OCI-LY7 (cell line): Measurements from ENCODE around the gene AGMO. TPM values are rescaled to one million over a fixed set of nuclear protein-coding genes. Genes with fewer than 3 reads are reported as not detected.

ENCODE experiments used
- BruUV-seq: library from RNA; stranded (reverse); fragments of 400-500 nt; replicated peaks from 2 replicates; lab custom pipeline; 2021; lab: Mats Ljungman, UMichigan
- CTCF ChIA-PET: fragments of 300-600 bp; sonication (Branson Sonifier 250); formaldehyde crosslinking; loops from one replicate; lab custom pipeline; 2022; ENCODE audit warnings: antibody characterized with exemption; ENCODE audit not compliant: unreplicated experiment; lab: Charles Lee
- POLR2A ChIA-PET: fragments of 300-600 bp; sonication (Branson Sonifier 250); formaldehyde crosslinking; loops from one replicate; lab custom pipeline; 2022; ENCODE audit warnings: antibody characterized with exemption; lab: Charles Lee
- DNase-seq: peaks from one replicate; pipeline ENCODE4 v3.0.0-alpha.2; 2015; ENCODE audit warnings: low spot score
- H2AFZ ChIP-seq: fragments of 200-600 bp; sonication (generic), shearing (Covaris generic); 2 replicates; pipeline ENCODE4 v1.6.1; 2014; ENCODE audit warnings: mild to moderate bottlenecking, antibody characterized with exemption, low read length, moderate library complexity
- H3K27ac ChIP-seq: fragments of 200-600 bp; sonication (generic); 2 replicates; pipeline ENCODE4 v1.5.1; 2014; ENCODE audit warnings: mixed run types, low read depth, mild to moderate bottlenecking, moderate library complexity, low read length, inconsistent platforms; ENCODE audit not compliant: poor library complexity, severe bottlenecking
- H3K36me3 ChIP-seq: fragments of 200-600 bp; sonication (generic); 2 replicates; pipeline ENCODE4 v1.6.1; 2014; ENCODE audit warnings: mild to moderate bottlenecking, antibody characterized with exemption, low read length, moderate library complexity, mixed read lengths; ENCODE audit not compliant: insufficient read depth
- H3K4me1 ChIP-seq: fragments of 200-600 bp; sonication (generic); 2 replicates; pipeline ENCODE4 v1.5.1; 2014; ENCODE audit warnings: mild to moderate bottlenecking, low read length; ENCODE audit not compliant: insufficient read depth, poor library complexity, severe bottlenecking
- H3K4me2 ChIP-seq: fragments of 200-600 bp; sonication (generic); 2 replicates; pipeline ENCODE4 v1.6.1; 2014; ENCODE audit warnings: mild to moderate bottlenecking, low read length
- H3K4me3 ChIP-seq: fragments of 200-600 bp; sonication (generic); 2 replicates; pipeline ENCODE4 v1.5.1; 2014; ENCODE audit warnings: mild to moderate bottlenecking, low read depth, low read length; ENCODE audit not compliant: poor library complexity, severe bottlenecking
- H3K79me2 ChIP-seq: fragments of 200-600 bp; sonication (generic); 2 replicates; pipeline ENCODE4 v1.6.1; 2016; ENCODE audit warnings: low read depth, mild to moderate bottlenecking, low read length, moderate library complexity, mixed read lengths; ENCODE audit not compliant: insufficient read depth
- H3K9me2 ChIP-seq: fragments of 200-600 bp; sonication (generic); 2 replicates; pipeline ENCODE4 v1.6.1; 2016; ENCODE audit warnings: mild to moderate bottlenecking, low read length, mixed read lengths; ENCODE audit not compliant: insufficient read depth
- H3K9me3 ChIP-seq: fragments of 200-600 bp; sonication (generic); 2 replicates; pipeline ENCODE4 v1.6.1; 2014; ENCODE audit warnings: mild to moderate bottlenecking, mixed run types, low read length, mixed read lengths
- H4K20me1 ChIP-seq: fragments of 200-600 bp; sonication (generic); 2 replicates; pipeline ENCODE4 v1.6.1; 2014; ENCODE audit warnings: mild to moderate bottlenecking, antibody characterized with exemption, low read length, moderate library complexity, mixed read lengths; ENCODE audit not compliant: insufficient read depth
- EZH2phosphoT487 ChIP-seq: fragments of 200-600 bp; sonication (generic); IDR thresholded peaks from 2 replicates; pipeline ENCODE4 v1.6.1; 2018; ENCODE audit warnings: low read depth, borderline replicate concordance, mild to moderate bottlenecking, mixed run types, antibody characterized with exemption, low read length, moderate library complexity, mixed read lengths
- intact Hi-C: fragments of 100-400 bp; cut with micrococcal nuclease; formaldehyde crosslinking; loops from one replicate; pipeline ENCODE4 v1.10.0; 2022; ENCODE audit not compliant: unreplicated experiment
- total RNA-seq, 2 experiments: library from RNA; depleted of rRNA in 1 of 2; stranded (reverse); fragments of >200 nt in 1 of 2; shearing (Covaris generic) in 1 of 2; gene quantifications; 2 replicates each; pipeline ENCODE4 v1.2.3, GENCODE V29; 2014 to 2022
- TF ChIP-seq, protein P1 (sequence below): fragments of 200-600 bp; sonication (generic); conservative IDR thresholded peaks from 2 replicates; pipeline ENCODE4 v1.5.1; 2014; ENCODE audit warnings: mild to moderate bottlenecking, antibody characterized with exemption, low read length, moderate library complexity, mixed read lengths

Gene AGMO
- total RNA-seq, 2 experiments from 2014 or later: not detected

- no peak for DNase-seq
- H3K9me3 ChIP-seq: no peaks in the 10 kb centered on the region
- H3K4me2 ChIP-seq: no peak overlapping the region
- no peak overlapping the region for H3K27ac ChIP-seq
- no peaks in the 10 kb centered on the region for H3K79me2 ChIP-seq
- POLR2A ChIA-PET: no interaction called here
- intact Hi-C loops: no loop called here
- no peak overlapping the region for H2AFZ ChIP-seq
- H3K4me3 ChIP-seq: no peak overlapping the region
- H3K9me2 ChIP-seq: peaks cover 6% of the 10 kb centered on the region; the same call in 1 of the 2 replicates
- TF ChIP-seq, protein P1, sequence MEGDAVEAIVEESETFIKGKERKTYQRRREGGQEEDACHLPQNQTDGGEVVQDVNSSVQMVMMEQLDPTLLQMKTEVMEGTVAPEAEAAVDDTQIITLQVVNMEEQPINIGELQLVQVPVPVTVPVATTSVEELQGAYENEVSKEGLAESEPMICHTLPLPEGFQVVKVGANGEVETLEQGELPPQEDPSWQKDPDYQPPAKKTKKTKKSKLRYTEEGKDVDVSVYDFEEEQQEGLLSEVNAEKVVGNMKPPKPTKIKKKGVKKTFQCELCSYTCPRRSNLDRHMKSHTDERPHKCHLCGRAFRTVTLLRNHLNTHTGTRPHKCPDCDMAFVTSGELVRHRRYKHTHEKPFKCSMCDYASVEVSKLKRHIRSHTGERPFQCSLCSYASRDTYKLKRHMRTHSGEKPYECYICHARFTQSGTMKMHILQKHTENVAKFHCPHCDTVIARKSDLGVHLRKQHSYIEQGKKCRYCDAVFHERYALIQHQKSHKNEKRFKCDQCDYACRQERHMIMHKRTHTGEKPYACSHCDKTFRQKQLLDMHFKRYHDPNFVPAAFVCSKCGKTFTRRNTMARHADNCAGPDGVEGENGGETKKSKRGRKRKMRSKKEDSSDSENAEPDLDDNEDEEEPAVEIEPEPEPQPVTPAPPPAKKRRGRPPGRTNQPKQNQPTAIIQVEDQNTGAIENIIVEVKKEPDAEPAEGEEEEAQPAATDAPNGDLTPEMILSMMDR: no peak
- TF ChIP-seq EZH2phosphoT487: no peak
- no peaks in the 10 kb centered on the region for H4K20me1 ChIP-seq
- CTCF ChIA-PET: no interaction called here
- H3K4me1 ChIP-seq: no peaks in the 10 kb centered on the region
- no TSS peak for BruUV-seq
- no peaks in the 10 kb centered on the region for H3K36me3 ChIP-seq
These were observed 41.3 kb upstream of the AGMO start for GRCh38 chr7:15603124-15603523.

DNA sequence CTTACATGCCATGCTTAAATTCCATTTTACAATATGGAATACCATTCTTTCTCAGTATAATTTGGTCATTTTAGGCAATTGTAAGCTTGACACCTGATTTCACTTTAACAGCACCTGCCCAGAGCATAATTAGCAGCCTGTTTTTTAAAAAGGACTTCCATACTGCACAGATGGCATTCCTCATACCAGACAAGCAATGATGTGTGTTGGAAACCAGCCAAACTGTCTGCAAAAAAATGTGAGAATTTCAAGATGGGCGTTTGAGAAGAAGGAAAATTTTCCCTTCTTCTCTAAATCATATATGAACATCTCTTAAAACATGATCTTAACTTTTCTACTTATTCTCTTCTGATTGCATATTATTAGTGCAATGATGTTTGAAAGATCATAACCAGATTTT lies 40.4 kb upstream of the AGMO start:
- intact Hi-C loops: no loop called here
- ChIA-PET POLR2A (no interaction called here), CTCF (no interaction called here)
- Histone ChIP-seq H3K36me3 (no peaks in the 10 kb centered on the region), H3K9me3 (no peaks in the 10 kb centered on the region), H3K4me2 (no peak overlapping the region), H3K9me2 (peaks cover 6% of the 10 kb centered on the region; the same call in 1 of the 2 replicates), H3K4me1 (no peaks in the 10 kb centered on the region), H3K27ac (no peak overlapping the region), H3K4me3 (no peak overlapping the region), H2AFZ (no peak overlapping the region), H3K79me2 (no peaks in the 10 kb centered on the region), H4K20me1 (no peaks in the 10 kb centered on the region)
- no peak for TF ChIP-seq EZH2phosphoT487
- TF ChIP-seq, protein P1: no peak
- BruUV-seq: no TSS peak
- DNase-seq: no peak

DNA sequence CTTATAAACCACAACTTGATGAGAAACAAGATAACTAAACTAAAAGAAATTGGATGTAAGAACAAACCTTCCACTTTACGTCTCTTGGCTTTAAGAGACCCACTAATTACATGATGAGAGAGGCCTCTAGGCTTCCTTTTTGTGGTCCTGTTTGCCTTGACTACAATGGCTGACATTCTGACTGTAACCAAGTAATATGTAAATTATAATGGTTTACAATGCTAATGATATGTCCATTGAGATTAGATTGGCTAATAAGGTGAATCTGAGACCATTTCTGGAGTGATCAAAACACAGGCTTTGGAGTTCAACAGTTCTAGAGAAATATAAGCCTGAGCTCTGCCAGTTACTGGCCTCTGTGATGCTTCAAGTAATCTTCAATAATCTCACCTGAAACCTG lies 39.4 kb upstream of the AGMO start:
- no peaks in the 10 kb centered on the region for H3K9me3 ChIP-seq
- no peak for TF ChIP-seq EZH2phosphoT487
- TF ChIP-seq, protein P1: no peak
- no peaks in the 10 kb centered on the region for H3K4me1 ChIP-seq
- H3K79me2 ChIP-seq: no peaks in the 10 kb centered on the region
- BruUV-seq: no TSS peak
- intact Hi-C loops: no loop called here
- H2AFZ ChIP-seq: no peak overlapping the region
- H3K4me3 ChIP-seq: no peak overlapping the region
- no peaks in the 10 kb centered on the region for H3K36me3 ChIP-seq
- no peak overlapping the region for H3K4me2 ChIP-seq
- no peaks in the 10 kb centered on the region for H3K9me2 ChIP-seq
- DNase-seq: no peak
- POLR2A ChIA-PET: no interaction called here
- no peak overlapping the region for H3K27ac ChIP-seq
- CTCF ChIA-PET: no interaction called here
- H4K20me1 ChIP-seq: no peaks in the 10 kb centered on the region
